HCT116 (cell line): ENCODE measurements around the gene LGMN. TPM values are rescaled to one million over a fixed set of nuclear protein-coding genes. Genes with fewer than 3 reads are reported as not detected.

Source experiments
- ATAC-seq: fragments of 200-7000 bp; cut with Tn5 transposase; 2 replicates; pipeline ENCODE4 v1.9.1; 2020; ENCODE audit warnings: mild to moderate bottlenecking, moderate library complexity
- BruUV-seq: library from RNA; stranded (reverse); fragments of 400-500 nt; replicated peaks from 2 replicates; lab custom pipeline; 2021; lab: Mats Ljungman, UMichigan
- CTCF ChIA-PET: fragments of 300-600 bp; sonication (Branson Sonifier 250); formaldehyde crosslinking; loops from one replicate; lab custom pipeline; 2021; ENCODE audit warnings: antibody characterized with exemption; lab: Charles Lee
- POLR2A ChIA-PET: fragments of 300-600, 350-600 bp; sonication (Branson Sonifier 250); formaldehyde crosslinking; loops from one replicate; lab custom pipeline; 2021; ENCODE audit warnings: antibody characterized with exemption; lab: Charles Lee
- RAD21 ChIA-PET, 2 experiments: fragments of 300-600 bp; sonication (Branson Sonifier 250); formaldehyde crosslinking; loops; one replicate each; lab custom pipeline; 2023; ENCODE audit warnings: low total read pairs in 2 of 2; ENCODE audit not compliant: uncharacterized antibody in 2 of 2, unreplicated experiment in 2 of 2, low non-redundant PET in 1 of 2; lab: Charles Lee
- DNase-seq: peaks from one replicate; pipeline ENCODE4 v3.0.0-alpha.2; 2010; ENCODE audit warnings: low read depth, low spot score
- H2AFZ ChIP-seq: fragments of 200-600 bp; shearing (Covaris generic), sonication (generic); 2 replicates; pipeline ENCODE4 v1.6.1; 2017; ENCODE audit warnings: low read depth, mixed run types, mixed read lengths, antibody characterized with exemption, low read length; ENCODE audit not compliant: poor library complexity, severe bottlenecking
- H3K27ac ChIP-seq: 2 replicates; pipeline ENCODE4 v1.5.1; 2012; ENCODE audit warnings: low read depth, low read length
- H3K27me3 ChIP-seq: fragments of 200-600 bp; sonication (generic); 2 replicates; pipeline ENCODE4 v1.6.1; 2016; ENCODE audit warnings: mixed run types, low read length, mixed read lengths; ENCODE audit not compliant: insufficient read depth
- H3K36me3 ChIP-seq, 2 experiments: fragments of 200-500 bp in 1 of 2; fragments of 200-600 bp in 1 of 2; sonication (Bioruptor generic) in 1 of 2; sonication (generic) in 1 of 2; 2 replicates each; pipeline versions ENCODE4 v1.5.1 to v1.6.1; 2014 to 2016; ENCODE audit warnings: low read length in 2 of 2, inconsistent platforms in 1 of 2, mixed read lengths in 1 of 2, mixed run types in 1 of 2; ENCODE audit not compliant: insufficient read depth in 2 of 2, control insufficient read depth in 1 of 2
- H3K4me1 ChIP-seq, 2 experiments: fragments of 200-600 bp in 1 of 2; sonication (generic) in 1 of 2; 2 replicates each; pipeline versions ENCODE4 v1.5.1 to v1.6.1; 2012 to 2017; ENCODE audit warnings: low read length in 2 of 2, inconsistent platforms in 1 of 2, mild to moderate bottlenecking in 1 of 2, mixed read lengths in 1 of 2, mixed run types in 1 of 2, moderate library complexity in 1 of 2; ENCODE audit not compliant: insufficient read depth in 2 of 2, control insufficient read depth in 1 of 2
- H3K4me2 ChIP-seq: fragments of 200-600 bp; sonication (generic); 2 replicates; pipeline ENCODE4 v1.6.1; 2017; ENCODE audit warnings: mixed run types, low read length, mixed read lengths
- H3K4me3 ChIP-seq, 2 experiments: fragments of 200-600 bp in 1 of 2; sonication (generic) in 1 of 2; replicated peaks in 1 of 2; 2 replicates each; pipeline ENCODE4 v1.5.1; 2011 to 2016; ENCODE audit warnings: low read length in 2 of 2, control low read depth in 1 of 2, low read depth in 1 of 2, mild to moderate bottlenecking in 1 of 2, mixed read lengths in 1 of 2, mixed run types in 1 of 2
- H3K79me2 ChIP-seq: fragments of 200-600 bp; sonication (generic); 2 replicates; pipeline ENCODE4 v1.6.1; 2017; ENCODE audit warnings: mild to moderate bottlenecking, mixed run types, low read length, moderate library complexity, mixed read lengths; ENCODE audit not compliant: insufficient read depth
- H3K9ac ChIP-seq: fragments of 200-600 bp; sonication (generic); 2 replicates; pipeline ENCODE4 v1.6.1; 2016; ENCODE audit warnings: low read length, mixed read lengths
- H3K9me2 ChIP-seq: fragments of 200-600 bp; sonication (generic), shearing (Covaris generic); 2 replicates; pipeline ENCODE4 v1.6.1; 2017; ENCODE audit warnings: mixed run types, mild to moderate bottlenecking, moderate library complexity; ENCODE audit not compliant: insufficient read depth
- H3K9me3 ChIP-seq, 2 experiments: fragments of 200-500 bp in 1 of 2; fragments of 200-600 bp in 1 of 2; sonication (Bioruptor generic) in 1 of 2; sonication (generic) in 1 of 2; 2 replicates each; pipeline ENCODE4 v1.6.1; 2014 to 2017; ENCODE audit warnings: low read length in 2 of 2, mixed read lengths in 2 of 2, inconsistent platforms in 1 of 2, low read depth in 1 of 2, mild to moderate bottlenecking in 1 of 2, mixed run types in 1 of 2, moderate library complexity in 1 of 2; ENCODE audit not compliant: control insufficient read depth in 1 of 2, insufficient read depth in 1 of 2
- H4K20me1 ChIP-seq: fragments of 200-600 bp; sonication (generic), shearing (Covaris generic); 2 replicates; pipeline ENCODE4 v1.6.1; 2017; ENCODE audit warnings: mixed run types, mild to moderate bottlenecking, moderate library complexity; ENCODE audit not compliant: insufficient read depth
- CTCF ChIP-seq, 3 experiments: fragments of 200-600 bp in 1 of 3; sonication (generic) in 1 of 3; IDR thresholded peaks in 2 of 3; conservative IDR thresholded peaks in 1 of 3; 2 replicates each; pipeline ENCODE4 v1.5.1; 2012 to 2017; ENCODE audit warnings: low read depth in 2 of 3, low read length in 2 of 3, antibody characterized with exemption in 1 of 3, borderline replicate concordance in 1 of 3, control low read depth in 1 of 3, mild to moderate bottlenecking in 1 of 3, mixed read lengths in 1 of 3, mixed run types in 1 of 3, moderate library complexity in 1 of 3; ENCODE audit not compliant: insufficient read depth in 1 of 3
- EGR1 ChIP-seq: IDR thresholded peaks from 2 replicates; pipeline ENCODE4 v1.6.1; 2012; ENCODE audit warnings: low read depth
- MAX ChIP-seq: IDR thresholded peaks from 2 replicates; pipeline ENCODE4 v1.6.1; 2012
- POLR2A ChIP-seq: IDR thresholded peaks from 2 replicates; pipeline ENCODE4 v1.7.0; 2011; ENCODE audit warnings: borderline replicate concordance; ENCODE audit not compliant: insufficient read depth, insufficient read length; ENCODE audit errors: extremely low read depth
- REST ChIP-seq: IDR thresholded peaks from 2 replicates; pipeline ENCODE4 v1.6.1; 2012; ENCODE audit warnings: low read depth
- ZFX ChIP-seq: fragments of 450-650 bp; IDR thresholded peaks from 2 replicates; pipeline ENCODE4 v1.6.1; 2017
- ZNF274 ChIP-seq: fragments of 200-500 bp; sonication (Bioruptor generic); IDR thresholded peaks from 2 replicates; pipeline ENCODE4 v1.6.1; 2014; ENCODE audit warnings: mild to moderate bottlenecking, low read depth, low read length, inconsistent platforms
- intact Hi-C: fragments of 100-400 bp; cut with micrococcal nuclease; formaldehyde crosslinking; loops from 2 replicates; pipeline ENCODE4 v1.10.0; 2022
- total RNA-seq: library from RNA; stranded (reverse); gene quantifications from one replicate; pipeline ENCODE4 v1.2.1, GENCODE V29; 2021; ENCODE audit not compliant: unreplicated experiment

The LGMN gene
- total RNA-seq, 1 experiment from 2014 or later = 44.9 TPM

GRCh38 chr14:92731622-92732115 is 16.8 kb downstream of the LGMN start (continued):
- TF ChIP-seq MAX = no peak
- no peak for TF ChIP-seq REST
- TF ChIP-seq EGR1 = no peak
- no peak for TF ChIP-seq ZNF274

- intact Hi-C loops = no loop called here
- no peak overlapping the region for H3K9ac ChIP-seq
- H3K4me2 ChIP-seq = no peak overlapping the region
- no peak overlapping the region for H3K4me3 ChIP-seq
- H2AFZ ChIP-seq = no peak overlapping the region
- TF ChIP-seq MAX = no peak
- TF ChIP-seq POLR2A = no peak
- no peak for TF ChIP-seq ZFX
- no peak for TF ChIP-seq EGR1
- no peak for TF ChIP-seq CTCF (IDR thresholded peaks at IDR 0.05 in 2 of 3, conservative IDR thresholded peaks at IDR 0.05 in 1 of 3; ENCODE audit: borderline replicate concordance in 1 of 3, insufficient read depth in 1 of 3, low read depth in 2 of 3, low read length in 2 of 3)
- ChIA-PET RAD21 (no interaction called here), POLR2A (interaction anchor here (1.8 kb wide), 1 partner anchor 19 kb away, joined by 5 read pairs; the partner anchor contains the start of gene LGMN), CTCF (no interaction called here)
- H3K9me2 ChIP-seq = no peaks in the 10 kb centered on the region
- H3K79me2 ChIP-seq = no peaks in the 10 kb centered on the region
- no peaks in the 10 kb centered on the region for H3K9me3 ChIP-seq
- no peak for ATAC-seq
- no peak overlapping the region for H3K27ac ChIP-seq
- H3K36me3 ChIP-seq = 0 out of 4 replicates have a peak, but pooled peaks cover 0 to 2% of the 10 kb centered on the region in 2 experiments
- H4K20me1 ChIP-seq = no peaks in the 10 kb centered on the region
- H3K4me1 ChIP-seq = peaks cover 16 to 28% of the 10 kb centered on the region in 2 experiments
- no peak for DNase-seq
- BruUV-seq = no TSS peak
- H3K27me3 ChIP-seq = no peaks in the 10 kb centered on the region
These were observed 18.6 kb downstream of the LGMN start for GRCh38 chr14:92729634-92730358.
